MCF 10A (cell line): Measurements from ENCODE around the gene SLC7A11. TPM values are rescaled to one million over a fixed set of nuclear protein-coding genes. Genes with fewer than 3 reads are reported as not detected.

Source experiments
- BruUV-seq: library from RNA; stranded (reverse); fragments of 400-500 nt; replicated peaks from 2 replicates; lab custom pipeline; 2021; lab: Mats Ljungman, UMichigan
- CTCF ChIA-PET: fragments of 300-600 bp; sonication (Branson Sonifier 250); formaldehyde crosslinking; extraction: SDS; loops from one replicate; lab custom pipeline; 2021; ENCODE audit warnings: antibody characterized with exemption, inconsistent platforms; lab: Yijun Ruan, JAX
- POLR2A ChIA-PET: fragments of 300-600, 350-650 bp; sonication (Branson Sonifier 250); formaldehyde crosslinking; extraction: SDS; loops from one replicate; lab custom pipeline; 2020; ENCODE audit warnings: antibody characterized with exemption, inconsistent platforms; lab: Yijun Ruan, JAX
- DNase-seq: peaks from one replicate; pipeline ENCODE4 v3.0.0-alpha.2; 2018; ENCODE audit not compliant: unreplicated experiment
- H3K27ac Mint-ChIP-seq: one replicate; pipeline ENCODE4 v1.8.0; 2022; ENCODE audit warnings: mild to moderate bottlenecking, low read depth, mixed read lengths; ENCODE audit not compliant: unreplicated experiment
- H3K27me3 Mint-ChIP-seq: one replicate; pipeline ENCODE4 v1.8.0; 2022; ENCODE audit warnings: mixed read lengths; ENCODE audit not compliant: insufficient read depth, unreplicated experiment
- H3K36me3 Mint-ChIP-seq: one replicate; pipeline ENCODE4 v1.8.0; 2022; ENCODE audit warnings: mild to moderate bottlenecking, moderate library complexity, mixed read lengths; ENCODE audit not compliant: insufficient read depth, unreplicated experiment
- H3K4me1 Mint-ChIP-seq: one replicate; pipeline ENCODE4 v1.8.0; 2022; ENCODE audit warnings: mixed read lengths; ENCODE audit not compliant: insufficient read depth, unreplicated experiment
- H3K4me3 Mint-ChIP-seq: one replicate; pipeline ENCODE4 v1.8.0; 2022; ENCODE audit warnings: mild to moderate bottlenecking, moderate library complexity, mixed read lengths; ENCODE audit not compliant: unreplicated experiment
- H3K9me3 Mint-ChIP-seq: one replicate; pipeline ENCODE4 v1.8.0; 2022; ENCODE audit warnings: mixed read lengths; ENCODE audit not compliant: unreplicated experiment
- intact Hi-C: fragments of 100-400 bp; cut with micrococcal nuclease; formaldehyde crosslinking; loops from 2 replicates; pipeline ENCODE4 v1.14.1; 2022
- total RNA-seq: library from RNA; stranded (reverse); gene quantifications from 2 replicates; pipeline ENCODE4 v1.2.3, GENCODE V29; 2022
- TF ChIP-seq, protein P1 (sequence below): fragments of 200-600 bp; IDR thresholded peaks from one replicate; pipeline ENCODE4 v1.8.0; 2022; ENCODE audit warnings: antibody characterized with exemption, mild to moderate bottlenecking; ENCODE audit not compliant: unreplicated experiment

The SLC7A11 gene
- total RNA-seq, 1 experiment from 2014 or later: 153 TPM

GRCh38 chr4:138236037-138236436, 6.1 kb downstream of the SLC7A11 start:
- peaks cover 38% of the 10 kb centered on the region for H3K36me3 Mint-ChIP-seq
- intact Hi-C loops: no loop called here
- DNase-seq: peak; percentile 16

DNA sequence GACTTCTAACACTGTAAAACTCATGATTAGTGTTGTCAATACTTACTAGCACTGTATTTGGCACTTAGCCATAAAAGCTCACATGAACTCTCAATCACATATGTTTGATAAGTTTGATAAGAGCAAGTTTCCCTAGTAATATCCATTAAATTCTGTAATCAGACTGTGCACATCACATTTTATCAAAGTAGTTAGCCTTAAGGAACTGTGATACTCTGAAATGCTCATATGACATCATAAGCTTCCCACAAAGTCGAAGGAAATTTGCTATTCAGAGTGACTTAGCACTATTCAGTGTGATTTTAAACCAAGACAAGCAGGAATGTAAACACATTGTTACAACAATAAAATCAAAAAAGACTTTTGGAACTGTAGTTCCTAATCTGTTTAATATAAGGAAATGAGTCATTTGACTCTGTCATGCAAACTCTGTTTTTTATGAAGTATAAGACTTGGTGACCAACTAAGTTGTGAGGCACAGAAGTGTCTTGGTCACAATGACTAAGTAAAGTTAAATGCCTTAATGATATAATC, 6.7 kb downstream of the SLC7A11 start:
- Mint-ChIP-seq H3K27me3 (no peaks in the 10 kb centered on the region), H3K4me1 (peaks cover 30% of the 10 kb centered on the region), H3K9me3 (no peaks in the 10 kb centered on the region), H3K4me3 (peak overlapping the region; percentile 30), H3K36me3 (peaks cover 43% of the 10 kb centered on the region), H3K27ac (peak overlapping the region; percentile 74)
- intact Hi-C loops: no loop called here
- ChIA-PET POLR2A (interaction anchor here (0.6 to 8.6 kb wide), 11 partner anchors 7 to 781 kb away, joined by 3 to 80 read pairs (median 4); partner anchors contain the start of genes NOCT and SLC7A11), CTCF (interaction anchor here (0.6 to 1.8 kb wide), 3 partner anchors 35 to 201 kb away, joined by 3 to 4 read pairs (median 4); no protein-coding TSS in a partner anchor)
- peak; percentile 67 for DNase-seq
- BruUV-seq: no TSS peak
- TF ChIP-seq, protein P1, sequence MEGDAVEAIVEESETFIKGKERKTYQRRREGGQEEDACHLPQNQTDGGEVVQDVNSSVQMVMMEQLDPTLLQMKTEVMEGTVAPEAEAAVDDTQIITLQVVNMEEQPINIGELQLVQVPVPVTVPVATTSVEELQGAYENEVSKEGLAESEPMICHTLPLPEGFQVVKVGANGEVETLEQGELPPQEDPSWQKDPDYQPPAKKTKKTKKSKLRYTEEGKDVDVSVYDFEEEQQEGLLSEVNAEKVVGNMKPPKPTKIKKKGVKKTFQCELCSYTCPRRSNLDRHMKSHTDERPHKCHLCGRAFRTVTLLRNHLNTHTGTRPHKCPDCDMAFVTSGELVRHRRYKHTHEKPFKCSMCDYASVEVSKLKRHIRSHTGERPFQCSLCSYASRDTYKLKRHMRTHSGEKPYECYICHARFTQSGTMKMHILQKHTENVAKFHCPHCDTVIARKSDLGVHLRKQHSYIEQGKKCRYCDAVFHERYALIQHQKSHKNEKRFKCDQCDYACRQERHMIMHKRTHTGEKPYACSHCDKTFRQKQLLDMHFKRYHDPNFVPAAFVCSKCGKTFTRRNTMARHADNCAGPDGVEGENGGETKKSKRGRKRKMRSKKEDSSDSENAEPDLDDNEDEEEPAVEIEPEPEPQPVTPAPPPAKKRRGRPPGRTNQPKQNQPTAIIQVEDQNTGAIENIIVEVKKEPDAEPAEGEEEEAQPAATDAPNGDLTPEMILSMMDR: no peak

More at GRCh38 chr4:138236037-138236436, 6.1 kb downstream of the SLC7A11 start:
- TF ChIP-seq, protein P1: no peak
- peaks cover 33% of the 10 kb centered on the region for H3K4me1 Mint-ChIP-seq
- H3K9me3 Mint-ChIP-seq: no peaks in the 10 kb centered on the region
- no peaks in the 10 kb centered on the region for H3K27me3 Mint-ChIP-seq
- ChIA-PET CTCF (interaction anchor here (0.9 to 1.8 kb wide), 3 partner anchors 36 to 169 kb away, joined by 3 to 4 read pairs (median 3); no protein-coding TSS in a partner anchor), POLR2A (interaction anchor here (0.6 to 8.6 kb wide), 11 partner anchors 6 to 779 kb away, joined by 3 to 80 read pairs (median 4); partner anchors contain the start of genes NOCT and SLC7A11)
- BruUV-seq: no TSS peak
- H3K4me3 Mint-ChIP-seq: no peak overlapping the region
- H3K27ac Mint-ChIP-seq: peak overlapping the region; percentile 74

DNA sequence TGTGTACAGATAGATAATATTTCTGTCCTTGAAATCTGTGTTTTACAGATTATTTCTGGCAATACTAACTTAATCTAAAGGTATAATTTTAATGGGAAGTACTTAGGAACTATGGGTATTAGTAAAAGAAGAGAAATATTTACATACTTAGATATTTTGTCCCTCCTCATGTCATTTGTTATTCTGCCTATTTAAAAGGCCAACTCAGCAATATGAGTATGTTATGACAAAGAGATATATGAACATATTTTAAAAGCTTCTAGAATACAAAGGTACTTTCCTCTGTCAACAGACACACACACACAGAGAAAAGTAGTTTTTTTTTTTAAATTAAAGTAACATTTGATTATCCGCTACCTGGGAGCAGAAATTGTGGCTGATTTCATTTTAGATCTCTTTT, 7.9 kb downstream of the SLC7A11 start:
- TF ChIP-seq, protein P1: no peak
- intact Hi-C loops: no loop called here
- no peaks in the 10 kb centered on the region for H3K9me3 Mint-ChIP-seq
- ChIA-PET CTCF (interaction anchor here (0.6 to 1.8 kb wide), 5 partner anchors 27 to 326 kb away, joined by 3 to 7 read pairs (median 4); no protein-coding TSS in a partner anchor), POLR2A (interaction anchor here (0.5 to 7.8 kb wide), 5 partner anchors 8 to 1088 kb away, joined by 3 to 40 read pairs (median 4); partner anchors contain the start of gene SLC7A11)
- DNase-seq: no peak
- H3K4me3 Mint-ChIP-seq: no peak overlapping the region
- peaks cover 49% of the 10 kb centered on the region for H3K36me3 Mint-ChIP-seq
- H3K27me3 Mint-ChIP-seq: no peaks in the 10 kb centered on the region
- no TSS peak for BruUV-seq
- peaks cover 29% of the 10 kb centered on the region for H3K4me1 Mint-ChIP-seq
- H3K27ac Mint-ChIP-seq: peak overlapping the region; percentile 67

GRCh38 chr4:138233313-138234034, 8.7 kb downstream of the SLC7A11 start:
- intact Hi-C loops: no loop called here
- Mint-ChIP-seq H3K9me3 (no peaks in the 10 kb centered on the region), H3K36me3 (peaks cover 54% of the 10 kb centered on the region), H3K4me3 (no peak overlapping the region), H3K27ac (peak overlapping the region; percentile 67), H3K4me1 (peaks cover 33% of the 10 kb centered on the region), H3K27me3 (no peaks in the 10 kb centered on the region)
- no peak for DNase-seq
- BruUV-seq: no TSS peak
- TF ChIP-seq, protein P1: no peak
- ChIA-PET POLR2A (interaction anchor here (1.2 to 7.8 kb wide), 4 partner anchors 9 to 45 kb away, joined by 3 to 40 read pairs (median 6); partner anchors contain the start of gene SLC7A11), CTCF (interaction anchor here (1.1 to 1.4 kb wide), 2 partner anchors 26 to 39 kb away, joined by 3 to 7 read pairs; no protein-coding TSS in a partner anchor)
